GM23338 (cell line): ENCODE data around the gene PPM1L. TPM values are rescaled to one million over a fixed set of nuclear protein-coding genes. Genes with fewer than 3 reads are reported as not detected.
A peak's percentile ranks its signal among the peaks of the same experiment; 100 is the strongest.

Experiments
- ATAC-seq: fragments of 200-7000 bp; cut with Tn5 transposase; 3 replicates; pipeline ENCODE4 v1.9.1; 2020
- DNase-seq: peaks from one replicate; pipeline ENCODE4 v3.0.0-alpha.2; 2015; ENCODE audit warnings: low spot score
- H2AFZ ChIP-seq: fragments of 200-600 bp; sonication (generic); 2 replicates; pipeline ENCODE4 v1.8.0; 2016; ENCODE audit warnings: antibody characterized with exemption, mild to moderate bottlenecking, moderate library complexity
- H3F3A ChIP-seq: fragments of 200-600 bp; sonication (generic); replicated peaks from 2 replicates; pipeline ENCODE4 v1.8.0; 2017; ENCODE audit warnings: antibody characterized with exemption, mixed run types, low read depth
- H3K27ac ChIP-seq: fragments of 200-600 bp; sonication (generic); 2 replicates; pipeline ENCODE4 v1.6.1; 2016; ENCODE audit warnings: low read depth
- H3K27me3 ChIP-seq: fragments of 200-600 bp; sonication (generic); 2 replicates; pipeline ENCODE4 v1.8.0; 2016; ENCODE audit warnings: mild to moderate bottlenecking, mixed run types, moderate library complexity; ENCODE audit not compliant: insufficient read depth
- H3K36me3 ChIP-seq: fragments of 200-600 bp; sonication (generic); 2 replicates; pipeline ENCODE4 v1.8.0; 2016; ENCODE audit warnings: mild to moderate bottlenecking; ENCODE audit not compliant: insufficient read depth
- H3K4me1 ChIP-seq: fragments of 200-600 bp; sonication (generic); 2 replicates; pipeline ENCODE4 v1.8.0; 2016; ENCODE audit warnings: mild to moderate bottlenecking, moderate library complexity; ENCODE audit not compliant: insufficient read depth
- H3K4me2 ChIP-seq: fragments of 200-600 bp; sonication (generic); 2 replicates; pipeline ENCODE4 v1.7.1; 2017; ENCODE audit warnings: mixed run types
- H3K4me3 ChIP-seq: fragments of 200-600 bp; sonication (generic); 2 replicates; pipeline ENCODE4 v1.6.1; 2016; ENCODE audit warnings: mixed run types
- H3K79me2 ChIP-seq: fragments of 200-600 bp; sonication (generic); replicated peaks from 2 replicates; pipeline ENCODE4 v1.8.0; 2017; ENCODE audit warnings: mild to moderate bottlenecking; ENCODE audit not compliant: insufficient read depth
- H3K9me2 ChIP-seq: fragments of 200-600 bp; sonication (generic); 2 replicates; pipeline ENCODE4 v1.8.0; 2017; ENCODE audit not compliant: insufficient read depth
- H4K20me1 ChIP-seq: fragments of 200-600 bp; sonication (generic); replicated peaks from 2 replicates; pipeline ENCODE4 v1.8.0; 2017; ENCODE audit warnings: mild to moderate bottlenecking; ENCODE audit not compliant: insufficient read depth
- H3K27ac Mint-ChIP-seq: 2 replicates; pipeline ENCODE4 v1.8.0; 2020; ENCODE audit warnings: inconsistent platforms, mild to moderate bottlenecking, moderate library complexity, mixed read lengths
- H3K27me3 Mint-ChIP-seq: 3 replicates; pipeline ENCODE4 v1.8.0; 2022; ENCODE audit warnings: low read depth, mild to moderate bottlenecking, moderate library complexity, mixed read lengths, inconsistent platforms; ENCODE audit not compliant: insufficient read depth, poor library complexity
- H3K36me3 Mint-ChIP-seq: 3 replicates; pipeline ENCODE4 v1.8.0; 2021; ENCODE audit warnings: low read depth, mild to moderate bottlenecking, inconsistent platforms, moderate library complexity, mixed read lengths
- H3K4me1 Mint-ChIP-seq: 3 replicates; pipeline ENCODE4 v1.8.0; 2020; ENCODE audit warnings: mild to moderate bottlenecking, inconsistent platforms, mixed read lengths
- H3K4me3 Mint-ChIP-seq: 3 replicates; pipeline ENCODE4 v1.8.0; 2021; ENCODE audit warnings: moderate library complexity, mild to moderate bottlenecking, inconsistent platforms, mixed read lengths
- H3K9me3 Mint-ChIP-seq: 3 replicates; pipeline ENCODE4 v1.8.0; 2020; ENCODE audit warnings: moderate library complexity, mild to moderate bottlenecking, inconsistent platforms, mixed read lengths
- CREB1 ChIP-seq: fragments of 250-450 bp; sonication (Bioruptor Pico); IDR thresholded peaks from 2 replicates; pipeline ENCODE4 v1.5.0; 2020; ENCODE audit warnings: low read depth, mild to moderate bottlenecking, moderate library complexity
- EZH2 ChIP-seq: fragments of 200-600 bp; sonication (generic); IDR thresholded peaks from one replicate; pipeline ENCODE4 v1.8.0; 2017; ENCODE audit warnings: antibody characterized with exemption, mild to moderate bottlenecking, low read depth; ENCODE audit not compliant: unreplicated experiment
- EZH2phosphoT487 ChIP-seq: fragments of 200-600 bp; sonication (generic); IDR thresholded peaks from one replicate; pipeline ENCODE4 v1.8.1; 2018; ENCODE audit warnings: antibody characterized with exemption; ENCODE audit not compliant: unreplicated experiment
- JUNB ChIP-seq: IDR thresholded peaks from one replicate; pipeline ENCODE4 v1.6.1; 2016; ENCODE audit warnings: antibody characterized with exemption; ENCODE audit not compliant: unreplicated experiment
- NANOG ChIP-seq: IDR thresholded peaks from 2 replicates; pipeline ENCODE4 v1.6.1; 2016; ENCODE audit warnings: antibody characterized with exemption, borderline replicate concordance
- POLR2AphosphoS5 ChIP-seq: IDR thresholded peaks from 2 replicates; pipeline ENCODE4 v1.6.1; 2016; ENCODE audit warnings: antibody characterized with exemption, low read depth
- STAT1 ChIP-seq: IDR thresholded peaks from one replicate; pipeline ENCODE4 v1.6.1; 2016; ENCODE audit warnings: antibody characterized with exemption; ENCODE audit not compliant: unreplicated experiment
- ZNF114 ChIP-seq: fragments of 250-450 bp; sonication (Bioruptor Pico); IDR thresholded peaks from 2 replicates; pipeline ENCODE4 v1.5.0; 2020; ENCODE audit warnings: mild to moderate bottlenecking, moderate library complexity
- ZNF331 ChIP-seq: fragments of 250-450 bp; sonication (Bioruptor Pico); IDR thresholded peaks from 2 replicates; pipeline ENCODE4 v1.5.0; 2020; ENCODE audit warnings: low read depth, mild to moderate bottlenecking, moderate library complexity
- polyA plus RNA-seq: library from polyadenylated mRNA; unstranded; fragments of >200 nt; fragmentation: Nextera tagmentation; extraction: Ambion mirVana; gene quantifications from 2 replicates; pipeline ENCODE4 v1.2.1, GENCODE V29; 2016
- total RNA-seq: library from RNA; depleted of rRNA; stranded (reverse); fragments of >200 nt; shearing (Covaris generic); gene quantifications from 2 replicates; pipeline ENCODE4 v1.2.3, GENCODE V29; 2014
- TF ChIP-seq, protein P1 (sequence below): fragments of 250-450 bp; sonication (Bioruptor Pico); IDR thresholded peaks from 2 replicates; pipeline ENCODE4 v1.5.0; 2020; ENCODE audit warnings: mild to moderate bottlenecking, moderate library complexity
- TF ChIP-seq, protein P2 (sequence below): IDR thresholded peaks from one replicate; pipeline ENCODE4 v1.6.1; 2018; ENCODE audit warnings: antibody characterized with exemption; ENCODE audit not compliant: unreplicated experiment
- TF ChIP-seq, protein P3 (sequence below): IDR thresholded peaks from 2 replicates; pipeline ENCODE4 v1.6.1; 2016; ENCODE audit warnings: antibody characterized with exemption
- TF ChIP-seq, protein P4 (sequence below), 2 experiments: fragments of 200-600 bp in 1 of 2; sonication (generic) in 1 of 2; conservative IDR thresholded peaks; 2 replicates each; pipeline versions ENCODE4 v1.5.1 to v1.6.1; 2016 to 2017; ENCODE audit warnings: antibody characterized with exemption in 2 of 2, low read depth in 2 of 2, mild to moderate bottlenecking in 2 of 2, moderate library complexity in 1 of 2

PPM1L gene
- total and polyA plus RNA-seq, 2 experiments from 2014 or later, result 3.9 to 26.4 TPM

DNA sequence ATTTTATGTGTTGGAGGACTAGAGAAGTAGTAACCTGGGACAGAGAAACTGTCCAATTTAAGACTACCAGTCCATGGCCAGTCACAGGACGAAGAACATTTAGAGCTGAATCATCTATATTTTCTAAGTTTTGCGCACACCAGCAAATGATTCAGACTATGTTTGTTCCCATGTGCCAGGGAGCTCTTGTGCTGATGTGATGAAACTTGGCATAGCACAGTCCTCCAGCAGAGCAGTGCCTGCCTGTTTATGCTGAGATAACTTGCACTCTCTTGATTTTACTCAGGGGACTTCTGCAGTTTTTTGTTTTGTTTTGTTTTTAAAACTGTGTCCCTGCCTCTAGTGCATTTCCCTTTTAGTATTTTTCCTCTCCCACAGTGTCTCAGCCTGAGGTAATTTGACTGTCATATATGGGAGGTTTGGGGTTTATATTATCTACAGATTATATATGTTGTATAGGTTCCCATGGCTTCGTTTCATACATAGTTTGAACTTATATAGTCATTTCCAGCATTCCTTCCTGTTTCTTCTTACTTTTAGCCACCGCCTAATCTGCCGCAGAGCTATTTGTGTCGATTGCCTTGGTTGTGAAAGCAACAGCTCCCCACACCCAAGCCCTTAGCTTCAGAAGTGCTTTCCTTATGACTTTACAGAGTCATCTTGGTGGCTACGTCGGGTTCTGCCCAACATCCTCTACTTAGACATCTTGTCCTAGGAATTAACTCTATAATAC, 45.5 kb downstream of the PPM1L start:
- H3K9me3 Mint-ChIP-seq, result no peaks in the 10 kb centered on the region
- H3K4me3 Mint-ChIP-seq, result no peak overlapping the region
- no peaks in the 10 kb centered on the region for H3K36me3 Mint-ChIP-seq
- Histone ChIP-seq H3K4me3 (no peak overlapping the region), H3K27ac (no peak overlapping the region), H3K4me2 (no peak overlapping the region), H3K79me2 (peaks cover 6% of the 10 kb centered on the region; the same call in 1 of the 2 replicates), H3K9me2 (no peaks in the 10 kb centered on the region), H2AFZ (no peak overlapping the region), H3K27me3 (no peaks in the 10 kb centered on the region), H3K36me3 (no peaks in the 10 kb centered on the region), H4K20me1 (peaks cover 3% of the 10 kb centered on the region; the same call in 1 of the 2 replicates), H3F3A (no peaks in the 10 kb centered on the region), H3K4me1 (peaks cover 12% of the 10 kb centered on the region)
- DNase-seq, result no peak
- no peak overlapping the region for H3K27ac Mint-ChIP-seq
- TF ChIP-seq NANOG, result no peak
- no peak for TF ChIP-seq EZH2phosphoT487
- TF ChIP-seq, protein P1, sequence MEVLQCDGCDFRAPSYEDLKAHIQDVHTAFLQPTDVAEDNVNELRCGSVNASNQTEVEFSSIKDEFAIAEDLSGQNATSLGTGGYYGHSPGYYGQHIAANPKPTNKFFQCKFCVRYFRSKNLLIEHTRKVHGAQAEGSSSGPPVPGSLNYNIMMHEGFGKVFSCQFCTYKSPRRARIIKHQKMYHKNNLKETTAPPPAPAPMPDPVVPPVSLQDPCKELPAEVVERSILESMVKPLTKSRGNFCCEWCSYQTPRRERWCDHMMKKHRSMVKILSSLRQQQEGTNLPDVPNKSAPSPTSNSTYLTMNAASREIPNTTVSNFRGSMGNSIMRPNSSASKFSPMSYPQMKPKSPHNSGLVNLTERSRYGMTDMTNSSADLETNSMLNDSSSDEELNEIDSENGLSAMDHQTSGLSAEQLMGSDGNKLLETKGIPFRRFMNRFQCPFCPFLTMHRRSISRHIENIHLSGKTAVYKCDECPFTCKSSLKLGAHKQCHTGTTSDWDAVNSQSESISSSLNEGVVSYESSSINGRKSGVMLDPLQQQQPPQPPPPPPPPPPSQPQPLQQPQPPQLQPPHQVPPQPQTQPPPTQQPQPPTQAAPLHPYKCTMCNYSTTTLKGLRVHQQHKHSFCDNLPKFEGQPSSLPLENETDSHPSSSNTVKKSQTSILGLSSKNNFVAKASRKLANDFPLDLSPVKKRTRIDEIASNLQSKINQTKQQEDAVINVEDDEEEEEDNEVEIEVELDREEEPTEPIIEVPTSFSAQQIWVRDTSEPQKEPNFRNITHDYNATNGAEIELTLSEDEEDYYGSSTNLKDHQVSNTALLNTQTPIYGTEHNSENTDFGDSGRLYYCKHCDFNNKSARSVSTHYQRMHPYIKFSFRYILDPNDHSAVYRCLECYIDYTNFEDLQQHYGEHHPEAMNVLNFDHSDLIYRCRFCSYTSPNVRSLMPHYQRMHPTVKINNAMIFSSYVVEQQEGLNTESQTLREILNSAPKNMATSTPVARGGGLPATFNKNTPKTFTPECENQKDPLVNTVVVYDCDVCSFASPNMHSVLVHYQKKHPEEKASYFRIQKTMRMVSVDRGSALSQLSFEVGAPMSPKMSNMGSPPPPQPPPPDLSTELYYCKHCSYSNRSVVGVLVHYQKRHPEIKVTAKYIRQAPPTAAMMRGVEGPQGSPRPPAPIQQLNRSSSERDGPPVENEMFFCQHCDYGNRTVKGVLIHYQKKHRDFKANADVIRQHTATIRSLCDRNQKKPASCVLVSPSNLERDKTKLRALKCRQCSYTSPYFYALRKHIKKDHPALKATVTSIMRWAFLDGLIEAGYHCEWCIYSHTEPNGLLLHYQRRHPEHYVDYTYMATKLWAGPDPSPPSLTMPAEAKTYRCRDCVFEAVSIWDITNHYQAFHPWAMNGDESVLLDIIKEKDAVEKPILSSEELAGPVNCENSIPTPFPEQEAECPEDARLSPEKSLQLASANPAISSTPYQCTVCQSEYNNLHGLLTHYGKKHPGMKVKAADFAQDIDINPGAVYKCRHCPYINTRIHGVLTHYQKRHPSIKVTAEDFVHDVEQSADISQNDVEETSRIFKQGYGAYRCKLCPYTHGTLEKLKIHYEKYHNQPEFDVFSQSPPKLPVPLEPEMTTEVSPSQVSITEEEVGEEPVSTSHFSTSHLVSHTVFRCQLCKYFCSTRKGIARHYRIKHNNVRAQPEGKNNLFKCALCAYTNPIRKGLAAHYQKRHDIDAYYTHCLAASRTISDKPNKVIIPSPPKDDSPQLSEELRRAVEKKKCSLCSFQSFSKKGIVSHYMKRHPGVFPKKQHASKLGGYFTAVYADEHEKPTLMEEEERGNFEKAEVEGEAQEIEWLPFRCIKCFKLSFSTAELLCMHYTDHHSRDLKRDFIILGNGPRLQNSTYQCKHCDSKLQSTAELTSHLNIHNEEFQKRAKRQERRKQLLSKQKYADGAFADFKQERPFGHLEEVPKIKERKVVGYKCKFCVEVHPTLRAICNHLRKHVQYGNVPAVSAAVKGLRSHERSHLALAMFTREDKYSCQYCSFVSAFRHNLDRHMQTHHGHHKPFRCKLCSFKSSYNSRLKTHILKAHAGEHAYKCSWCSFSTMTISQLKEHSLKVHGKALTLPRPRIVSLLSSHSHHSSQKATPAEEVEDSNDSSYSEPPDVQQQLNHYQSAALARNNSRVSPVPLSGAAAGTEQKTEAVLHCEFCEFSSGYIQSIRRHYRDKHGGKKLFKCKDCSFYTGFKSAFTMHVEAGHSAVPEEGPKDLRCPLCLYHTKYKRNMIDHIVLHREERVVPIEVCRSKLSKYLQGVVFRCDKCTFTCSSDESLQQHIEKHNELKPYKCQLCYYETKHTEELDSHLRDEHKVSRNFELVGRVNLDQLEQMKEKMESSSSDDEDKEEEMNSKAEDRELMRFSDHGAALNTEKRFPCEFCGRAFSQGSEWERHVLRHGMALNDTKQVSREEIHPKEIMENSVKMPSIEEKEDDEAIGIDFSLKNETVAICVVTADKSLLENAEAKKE (CRISPR knock-in tag), result no peak
- no peak for TF ChIP-seq STAT1
- TF ChIP-seq, protein P2, sequence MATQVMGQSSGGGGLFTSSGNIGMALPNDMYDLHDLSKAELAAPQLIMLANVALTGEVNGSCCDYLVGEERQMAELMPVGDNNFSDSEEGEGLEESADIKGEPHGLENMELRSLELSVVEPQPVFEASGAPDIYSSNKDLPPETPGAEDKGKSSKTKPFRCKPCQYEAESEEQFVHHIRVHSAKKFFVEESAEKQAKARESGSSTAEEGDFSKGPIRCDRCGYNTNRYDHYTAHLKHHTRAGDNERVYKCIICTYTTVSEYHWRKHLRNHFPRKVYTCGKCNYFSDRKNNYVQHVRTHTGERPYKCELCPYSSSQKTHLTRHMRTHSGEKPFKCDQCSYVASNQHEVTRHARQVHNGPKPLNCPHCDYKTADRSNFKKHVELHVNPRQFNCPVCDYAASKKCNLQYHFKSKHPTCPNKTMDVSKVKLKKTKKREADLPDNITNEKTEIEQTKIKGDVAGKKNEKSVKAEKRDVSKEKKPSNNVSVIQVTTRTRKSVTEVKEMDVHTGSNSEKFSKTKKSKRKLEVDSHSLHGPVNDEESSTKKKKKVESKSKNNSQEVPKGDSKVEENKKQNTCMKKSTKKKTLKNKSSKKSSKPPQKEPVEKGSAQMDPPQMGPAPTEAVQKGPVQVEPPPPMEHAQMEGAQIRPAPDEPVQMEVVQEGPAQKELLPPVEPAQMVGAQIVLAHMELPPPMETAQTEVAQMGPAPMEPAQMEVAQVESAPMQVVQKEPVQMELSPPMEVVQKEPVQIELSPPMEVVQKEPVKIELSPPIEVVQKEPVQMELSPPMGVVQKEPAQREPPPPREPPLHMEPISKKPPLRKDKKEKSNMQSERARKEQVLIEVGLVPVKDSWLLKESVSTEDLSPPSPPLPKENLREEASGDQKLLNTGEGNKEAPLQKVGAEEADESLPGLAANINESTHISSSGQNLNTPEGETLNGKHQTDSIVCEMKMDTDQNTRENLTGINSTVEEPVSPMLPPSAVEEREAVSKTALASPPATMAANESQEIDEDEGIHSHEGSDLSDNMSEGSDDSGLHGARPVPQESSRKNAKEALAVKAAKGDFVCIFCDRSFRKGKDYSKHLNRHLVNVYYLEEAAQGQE, result no peak
- TF ChIP-seq, protein P3, sequence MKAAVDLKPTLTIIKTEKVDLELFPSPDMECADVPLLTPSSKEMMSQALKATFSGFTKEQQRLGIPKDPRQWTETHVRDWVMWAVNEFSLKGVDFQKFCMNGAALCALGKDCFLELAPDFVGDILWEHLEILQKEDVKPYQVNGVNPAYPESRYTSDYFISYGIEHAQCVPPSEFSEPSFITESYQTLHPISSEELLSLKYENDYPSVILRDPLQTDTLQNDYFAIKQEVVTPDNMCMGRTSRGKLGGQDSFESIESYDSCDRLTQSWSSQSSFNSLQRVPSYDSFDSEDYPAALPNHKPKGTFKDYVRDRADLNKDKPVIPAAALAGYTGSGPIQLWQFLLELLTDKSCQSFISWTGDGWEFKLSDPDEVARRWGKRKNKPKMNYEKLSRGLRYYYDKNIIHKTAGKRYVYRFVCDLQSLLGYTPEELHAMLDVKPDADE, result no peak
- no peak for TF ChIP-seq CREB1 (CRISPR knock-in tag)
- TF ChIP-seq ZNF114 (CRISPR knock-in tag), result no peak
- TF ChIP-seq, protein P4, sequence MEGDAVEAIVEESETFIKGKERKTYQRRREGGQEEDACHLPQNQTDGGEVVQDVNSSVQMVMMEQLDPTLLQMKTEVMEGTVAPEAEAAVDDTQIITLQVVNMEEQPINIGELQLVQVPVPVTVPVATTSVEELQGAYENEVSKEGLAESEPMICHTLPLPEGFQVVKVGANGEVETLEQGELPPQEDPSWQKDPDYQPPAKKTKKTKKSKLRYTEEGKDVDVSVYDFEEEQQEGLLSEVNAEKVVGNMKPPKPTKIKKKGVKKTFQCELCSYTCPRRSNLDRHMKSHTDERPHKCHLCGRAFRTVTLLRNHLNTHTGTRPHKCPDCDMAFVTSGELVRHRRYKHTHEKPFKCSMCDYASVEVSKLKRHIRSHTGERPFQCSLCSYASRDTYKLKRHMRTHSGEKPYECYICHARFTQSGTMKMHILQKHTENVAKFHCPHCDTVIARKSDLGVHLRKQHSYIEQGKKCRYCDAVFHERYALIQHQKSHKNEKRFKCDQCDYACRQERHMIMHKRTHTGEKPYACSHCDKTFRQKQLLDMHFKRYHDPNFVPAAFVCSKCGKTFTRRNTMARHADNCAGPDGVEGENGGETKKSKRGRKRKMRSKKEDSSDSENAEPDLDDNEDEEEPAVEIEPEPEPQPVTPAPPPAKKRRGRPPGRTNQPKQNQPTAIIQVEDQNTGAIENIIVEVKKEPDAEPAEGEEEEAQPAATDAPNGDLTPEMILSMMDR (conservative IDR thresholded peaks at IDR 0.05; ENCODE audit: low read depth in 2 of 2), result no peak
- TF ChIP-seq JUNB, result no peak
- TF ChIP-seq ZNF331 (CRISPR knock-in tag), result no peak
- no peak for TF ChIP-seq EZH2
- TF ChIP-seq POLR2AphosphoS5, result no peak
- peaks cover 28% of the 10 kb centered on the region for H3K4me1 Mint-ChIP-seq
- ATAC-seq, result 0 out of 3 replicates have a peak, but pooled peaks have one; percentile 22
- H3K27me3 Mint-ChIP-seq, result no peaks in the 10 kb centered on the region
